CD4-positive, alpha-beta T cell (primary cell): Measurements from ENCODE around the gene SART1. TPM values are rescaled to one million over a fixed set of nuclear protein-coding genes. Genes with fewer than 3 reads are reported as not detected.

Experiments used
- ATAC-seq: fragments of 200-7000 bp; cut with Tn5 transposase; one replicate; pipeline ENCODE4 v1.10.0; 2022; ENCODE audit warnings: mild to moderate bottlenecking; ENCODE audit not compliant: poor library complexity
- CTCF ChIA-PET: fragments of 350-600 bp; sonication (Branson Sonifier 250); formaldehyde crosslinking; loops from one replicate; lab custom pipeline; 2021; ENCODE audit warnings: antibody characterized with exemption, inconsistent platforms; lab: Charles Lee
- POLR2A ChIA-PET: fragments of 350-600 bp; sonication (Branson Sonifier 250); formaldehyde crosslinking; loops from one replicate; lab custom pipeline; 2021; ENCODE audit warnings: antibody characterized with exemption, inconsistent platforms; lab: Charles Lee
- DNase-seq, 14 experiments: peaks; one replicate each; pipeline ENCODE4 v3.0.0-alpha.2; 2013 to 2020; ENCODE audit warnings: mixed read lengths in 2 of 14
- H3K27ac ChIP-seq, 2 donors: one replicate each; pipeline versions ENCODE4 v1.5.1 to v1.7.0; 2013; ENCODE audit warnings: low read length in 2 of 2, low read depth in 1 of 2, mild to moderate bottlenecking in 1 of 2
- H3K27me3 ChIP-seq, 2 experiments: 1 replicate in 1 of 2; 2 replicates in 1 of 2; pipeline versions ENCODE4 v1.6.1 to v1.7.0; 2013; ENCODE audit warnings: low read length in 2 of 2, control low read depth in 1 of 2, mild to moderate bottlenecking in 1 of 2, moderate library complexity in 1 of 2; ENCODE audit not compliant: insufficient read depth in 2 of 2, control insufficient read depth in 1 of 2
- H3K36me3 ChIP-seq: one replicate; pipeline ENCODE4 v1.6.1; 2013; ENCODE audit warnings: low read length, control low read depth; ENCODE audit not compliant: insufficient read depth
- H3K4me1 ChIP-seq: one replicate; pipeline ENCODE4 v1.6.1; 2013; ENCODE audit warnings: low read length, control low read depth; ENCODE audit not compliant: insufficient read depth
- H3K4me3 ChIP-seq: one replicate; pipeline ENCODE4 v1.5.1; 2013; ENCODE audit warnings: mild to moderate bottlenecking, low read length, moderate library complexity
- H3K9me3 ChIP-seq, 2 experiments: 1 replicate in 1 of 2; 2 replicates in 1 of 2; pipeline versions ENCODE4 v1.6.1 to v1.7.0; 2013; ENCODE audit warnings: low read length in 2 of 2, mild to moderate bottlenecking in 2 of 2, control low read depth in 1 of 2, moderate library complexity in 1 of 2; ENCODE audit not compliant: control insufficient read depth in 1 of 2, insufficient read depth in 1 of 2
- H3K27ac Mint-ChIP-seq: one replicate; pipeline ENCODE4 v1.8.0; 2020; ENCODE audit warnings: mixed read lengths
- H3K27me3 Mint-ChIP-seq: one replicate; pipeline ENCODE4 v1.8.0; 2021; ENCODE audit warnings: mixed read lengths
- H3K36me3 Mint-ChIP-seq: one replicate; pipeline ENCODE4 v1.8.0; 2021; ENCODE audit warnings: low read depth, mixed read lengths
- H3K4me1 Mint-ChIP-seq: one replicate; pipeline ENCODE4 v1.8.0; 2021; ENCODE audit warnings: low read depth, mixed read lengths
- H3K4me3 Mint-ChIP-seq: one replicate; pipeline ENCODE4 v1.8.0; 2020; ENCODE audit warnings: mild to moderate bottlenecking, mixed read lengths
- H3K9me3 Mint-ChIP-seq: one replicate; pipeline ENCODE4 v1.8.0; 2020; ENCODE audit warnings: mixed read lengths
- CTCF ChIP-seq: fragments of 200-600 bp; IDR thresholded peaks from one replicate; pipeline ENCODE4 v1.8.0; 2022; ENCODE audit warnings: antibody characterized with exemption, mild to moderate bottlenecking
- intact Hi-C, 2 experiments: fragments of 100-400 bp; cut with DNase I in 1 of 2; cut with micrococcal nuclease in 1 of 2; formaldehyde crosslinking; loops; one replicate each; pipeline versions ENCODE4 v1.15.1 to v1.9.0; 2023 to 2025; cut with DNase I, micrococcal nuclease
- total RNA-seq, 174 experiments: library from RNA in 2 of 174; stranded (reverse) in 2 of 174; gene quantifications; one replicate each; pipeline ENCODE4 v1.2.3 and lab custom pipeline; 2021 to 2026

SART1 gene
- total RNA-seq, 2 experiments from 2014 or later: 78.6 to 80.2 TPM

- H3K9me3 ChIP-seq: no peaks in the 10 kb centered on the region
- Mint-ChIP-seq H3K4me1 (no peaks in the 10 kb centered on the region), H3K36me3 (no peaks in the 10 kb centered on the region), H3K4me3 (no peak overlapping the region), H3K27ac (no peak overlapping the region), H3K9me3 (no peaks in the 10 kb centered on the region), H3K27me3 (no peaks in the 10 kb centered on the region)
- no peak for DNase-seq
- H3K36me3 ChIP-seq: no peaks in the 10 kb centered on the region
- TF ChIP-seq CTCF: no peak
- intact Hi-C loops: no loop called here
- POLR2A ChIA-PET: no interaction called here
- no peak overlapping the region for H3K27ac ChIP-seq
- no peak for ATAC-seq
- no peak overlapping the region for H3K4me3 ChIP-seq
- no peaks in the 10 kb centered on the region for H3K27me3 ChIP-seq
- CTCF ChIA-PET: no interaction called here
- no peaks in the 10 kb centered on the region for H3K4me1 ChIP-seq
Measured at GRCh38 chr11:65937766-65938165, 23.8 kb upstream of the SART1 start.

- POLR2A ChIA-PET: no interaction called here
Measured at GRCh38 chr11:65941720-65942310, 19.7 kb upstream of the SART1 start.

GRCh38 chr11:65942531-65942930 lies 19.0 kb upstream of the SART1 start:
- Mint-ChIP-seq H3K9me3 (no peaks in the 10 kb centered on the region), H3K4me3 (no peak overlapping the region), H3K27ac (no peak overlapping the region), H3K36me3 (no peaks in the 10 kb centered on the region), H3K4me1 (no peaks in the 10 kb centered on the region), H3K27me3 (no peaks in the 10 kb centered on the region)
- ATAC-seq (no peak), DNase-seq (no peak)
- ChIA-PET CTCF (no interaction called here), POLR2A (no interaction called here)
- H3K27ac ChIP-seq: no peak overlapping the region
- peaks cover 2% of the 10 kb centered on the region for H3K4me1 ChIP-seq
- H3K27me3 ChIP-seq: no peaks in the 10 kb centered on the region
- H3K4me3 ChIP-seq: no peak overlapping the region
- no peak for TF ChIP-seq CTCF
- no peaks in the 10 kb centered on the region for H3K36me3 ChIP-seq
- no peaks in the 10 kb centered on the region for H3K9me3 ChIP-seq
- intact Hi-C loops: no loop called here

More at GRCh38 chr11:65941720-65942310, 19.7 kb upstream of the SART1 start:
- DNase-seq (no peak), ATAC-seq (no peak)
- Mint-ChIP-seq H3K4me3 (no peak overlapping the region), H3K27ac (no peak overlapping the region), H3K27me3 (no peaks in the 10 kb centered on the region), H3K9me3 (no peaks in the 10 kb centered on the region), H3K36me3 (no peaks in the 10 kb centered on the region), H3K4me1 (no peaks in the 10 kb centered on the region)
- no peaks in the 10 kb centered on the region for H3K36me3 ChIP-seq
- H3K4me1 ChIP-seq: no peaks in the 10 kb centered on the region
- H3K27me3 ChIP-seq: no peaks in the 10 kb centered on the region
- CTCF ChIA-PET: no interaction called here
- H3K27ac ChIP-seq: no peak overlapping the region
- no peaks in the 10 kb centered on the region for H3K9me3 ChIP-seq
- no peak overlapping the region for H3K4me3 ChIP-seq
- no peak for TF ChIP-seq CTCF
- intact Hi-C loops: no loop called here
